Measurements from ENCODE around the gene BBOX1.

BBOX1 gene

GRCh38 chr11:27025957-27026733 lies 14.5 kb upstream of the BBOX1 start:
- DNase-seq, result no peak

- DNase-seq, result no peak
Observed at GRCh38 chr11:27028561-27028965, 12.1 kb upstream of the BBOX1 start.

- DNase-seq, result no peak
Observed at GRCh38 chr11:27029966-27030365, 10.6 kb upstream of the BBOX1 start.

DNA sequence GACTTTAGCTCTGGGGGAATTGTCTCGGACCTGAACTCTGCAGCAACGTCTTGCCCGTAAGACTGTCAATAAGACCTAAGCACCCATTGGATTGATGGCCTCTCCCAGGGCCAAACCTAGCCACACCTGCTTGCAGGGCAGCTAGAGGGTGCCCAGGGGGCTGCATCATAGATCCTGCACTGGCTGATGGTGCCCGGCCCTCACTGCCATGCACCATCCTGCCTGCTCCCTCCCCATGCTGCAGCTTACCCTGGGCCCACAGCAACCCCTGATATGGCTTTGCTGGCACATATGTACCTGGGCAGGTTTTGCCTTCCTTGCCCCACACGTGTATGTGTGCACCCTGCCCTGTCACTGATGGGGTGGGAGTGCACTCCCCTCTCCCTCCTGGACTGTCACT lies 8.9 kb upstream of the BBOX1 start:
- no peak for DNase-seq

DNA sequence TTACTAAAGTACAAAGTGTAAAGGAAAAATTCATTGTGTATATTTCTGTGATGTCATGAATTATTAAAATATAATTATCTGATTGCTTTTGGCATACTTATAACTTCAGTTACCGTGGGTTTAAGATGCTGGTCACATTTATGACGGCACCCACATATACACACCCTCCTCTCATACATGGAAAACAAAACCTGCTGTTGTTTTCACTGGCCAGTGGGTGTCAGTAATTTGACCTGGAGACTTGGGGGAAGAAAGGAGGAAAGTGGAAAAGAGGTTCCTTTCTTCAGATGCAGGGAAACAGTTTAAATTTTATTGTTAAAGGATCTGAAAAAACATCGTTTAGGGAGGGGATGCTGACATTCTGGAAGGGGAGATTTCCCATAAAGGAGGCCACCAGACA lies 742 bp upstream of the BBOX1 start:
- DNase-seq, result no peak

GRCh38 chr11:27041141-27041899 lies 705 bp downstream of the BBOX1 start:
- no peak for DNase-seq

DNA sequence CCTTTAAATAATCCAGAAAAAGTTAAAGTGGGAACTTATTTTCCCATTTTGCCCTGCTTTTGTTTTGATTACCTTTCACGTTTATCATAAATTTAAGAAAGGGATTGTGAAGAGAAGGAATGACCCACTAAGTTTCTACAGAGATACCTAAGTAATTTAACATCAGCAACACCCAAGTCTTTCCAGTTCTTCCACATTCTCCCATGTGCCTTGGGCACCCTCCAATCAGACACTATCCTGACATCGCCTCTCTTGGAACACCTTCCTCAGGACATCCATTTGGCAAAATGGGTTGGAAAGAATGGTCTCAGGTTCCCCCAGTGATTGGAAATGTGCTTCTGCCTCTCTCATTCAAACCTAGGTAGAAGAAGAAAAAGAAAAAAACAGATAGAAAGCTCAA lies 6.3 kb downstream of the BBOX1 start:
- DNase-seq, result no peak

GRCh38 chr11:27052668-27053067 lies 12.1 kb downstream of the BBOX1 start:
- no peak for DNase-seq

DNA sequence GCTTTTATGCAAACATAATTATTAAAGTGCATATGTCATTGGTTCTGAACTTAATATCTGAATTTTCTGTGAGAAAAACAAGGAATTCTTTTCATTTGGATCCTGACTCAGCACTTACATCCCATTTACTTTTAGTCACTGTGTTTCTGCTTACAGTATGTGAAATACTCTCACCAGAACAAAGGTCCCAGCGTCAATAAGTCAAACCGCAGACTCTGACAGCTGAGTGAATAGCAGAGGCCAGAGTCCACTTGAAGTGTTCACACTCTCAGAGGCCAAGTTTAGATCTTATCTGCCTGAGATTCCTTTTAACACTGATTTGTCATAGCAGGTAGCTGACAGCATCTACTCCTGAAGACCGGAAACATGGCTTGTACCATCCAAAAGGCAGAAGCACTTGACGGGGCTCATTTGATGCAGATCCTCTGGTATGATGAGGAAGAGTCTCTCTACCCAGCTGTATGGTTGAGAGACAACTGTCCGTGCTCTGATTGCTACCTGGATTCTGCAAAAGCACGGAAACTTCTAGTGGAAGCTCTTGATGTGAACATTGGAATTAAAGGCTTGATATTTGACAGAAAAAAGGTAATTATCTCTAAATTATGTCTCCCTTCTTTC lies 14.6 kb downstream of the BBOX1 start:
- no peak for DNase-seq

- DNase-seq, result no peak
Observed at GRCh38 chr11:27057091-27057780, 16.6 kb downstream of the BBOX1 start.

DNA sequence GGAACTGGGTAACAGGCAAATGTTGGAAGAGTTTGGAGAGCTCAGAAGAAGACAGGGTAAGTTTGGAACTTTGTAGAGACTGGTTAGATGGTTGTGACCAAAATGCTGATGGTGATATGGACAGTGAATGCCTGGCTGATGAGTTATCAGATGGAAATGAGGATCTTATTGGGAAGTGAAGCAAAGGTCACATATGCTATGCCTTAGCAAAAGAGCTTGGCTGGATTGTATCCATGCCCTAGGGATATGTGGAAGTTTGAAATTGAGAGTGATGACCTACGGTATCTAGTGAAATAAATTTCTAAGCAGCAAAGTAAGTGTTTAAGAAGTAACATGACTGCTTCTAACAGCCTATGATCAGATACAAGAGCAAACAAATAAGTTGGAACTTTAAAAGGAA lies 17.8 kb downstream of the BBOX1 start:
- DNase-seq, result no peak

GRCh38 chr11:27059431-27059830 lies 18.8 kb downstream of the BBOX1 start:
- no peak for DNase-seq

- DNase-seq, result no peak
Observed at GRCh38 chr11:27060816-27061460, 20.3 kb downstream of the BBOX1 start.

DNA sequence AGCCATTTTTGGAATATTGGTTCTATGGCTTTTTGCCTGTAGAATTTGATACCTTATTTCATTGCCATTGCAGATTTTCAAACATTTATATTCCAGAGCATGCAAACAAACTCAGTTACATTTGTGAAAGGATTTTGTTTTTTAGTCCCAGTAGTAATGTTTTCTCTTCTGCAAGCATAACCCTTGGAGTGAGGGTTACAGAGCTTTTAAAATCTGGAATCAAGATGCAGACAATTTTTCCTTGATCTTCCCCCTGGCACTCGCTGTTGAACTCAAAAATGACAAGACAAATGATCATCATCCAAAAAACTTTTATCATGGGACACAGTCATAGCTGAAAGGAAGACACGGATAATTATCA lies 20.8 kb downstream of the BBOX1 start:
- DNase-seq, result no peak

DNA sequence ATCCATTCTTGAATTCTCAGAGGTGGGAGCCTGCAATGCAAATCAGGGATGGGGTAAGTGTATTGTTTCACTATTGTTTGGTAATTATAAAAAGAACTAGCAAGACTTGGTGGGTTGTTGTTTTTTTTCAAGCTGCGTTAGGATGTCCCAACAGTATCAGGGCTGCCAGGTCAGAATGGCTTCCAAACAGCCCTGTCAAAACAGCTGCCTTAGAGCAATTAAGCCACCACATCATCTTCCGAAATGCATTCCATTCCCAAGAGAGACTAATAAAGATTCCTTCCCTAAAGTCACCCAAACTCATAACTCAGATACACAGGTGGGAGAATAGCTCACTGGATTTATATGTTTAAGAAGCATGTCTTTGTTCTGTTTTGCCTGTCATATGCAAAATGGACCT lies 23.5 kb downstream of the BBOX1 start:
- DNase-seq, result no peak

DNA sequence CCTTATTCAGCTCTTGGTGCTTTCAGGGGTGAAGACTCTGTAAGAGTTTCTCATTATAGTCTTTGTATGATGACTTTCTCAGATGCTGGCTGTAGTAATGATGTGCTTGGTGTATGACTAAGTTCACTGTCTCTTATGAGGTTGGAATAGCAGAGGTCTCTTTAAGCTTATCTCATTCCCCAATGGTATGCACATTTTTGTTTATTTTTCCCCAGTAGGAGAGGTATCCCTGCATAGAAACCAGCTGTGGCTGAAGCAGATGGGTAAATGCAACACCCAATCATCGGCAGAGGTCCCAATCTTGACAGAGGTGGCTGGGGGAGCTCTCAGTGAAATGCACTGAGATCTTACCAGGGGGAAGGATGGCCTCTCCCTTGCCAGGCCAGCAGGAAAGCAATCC lies 34.6 kb downstream of the BBOX1 start:
- no peak for DNase-seq

GRCh38 chr11:27075655-27076054 lies 35.0 kb downstream of the BBOX1 start:
- no peak for DNase-seq

DNA sequence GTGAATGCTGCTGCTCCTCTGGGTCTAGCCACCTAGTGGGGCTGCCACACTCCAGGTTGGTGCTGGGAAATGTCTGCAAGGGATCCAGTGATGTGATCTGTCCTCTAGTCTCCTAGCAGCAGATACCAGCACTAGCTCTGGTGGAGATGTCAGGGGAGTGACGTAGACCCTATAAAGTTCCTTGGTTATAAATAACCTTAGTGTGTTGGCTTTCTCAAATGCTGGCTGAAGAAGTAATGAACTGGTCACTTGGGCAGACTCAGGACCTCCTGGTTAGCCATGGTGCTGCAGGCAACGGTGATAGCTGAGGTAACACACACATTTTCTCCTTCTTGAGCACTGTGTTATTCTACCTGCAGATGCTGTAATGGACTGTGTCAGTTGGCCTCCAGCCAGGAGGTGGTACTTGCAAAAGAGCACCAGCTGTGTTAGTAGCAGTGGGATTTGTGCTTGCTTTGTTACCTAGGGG lies 35.5 kb downstream of the BBOX1 start:
- no peak for DNase-seq

DNA sequence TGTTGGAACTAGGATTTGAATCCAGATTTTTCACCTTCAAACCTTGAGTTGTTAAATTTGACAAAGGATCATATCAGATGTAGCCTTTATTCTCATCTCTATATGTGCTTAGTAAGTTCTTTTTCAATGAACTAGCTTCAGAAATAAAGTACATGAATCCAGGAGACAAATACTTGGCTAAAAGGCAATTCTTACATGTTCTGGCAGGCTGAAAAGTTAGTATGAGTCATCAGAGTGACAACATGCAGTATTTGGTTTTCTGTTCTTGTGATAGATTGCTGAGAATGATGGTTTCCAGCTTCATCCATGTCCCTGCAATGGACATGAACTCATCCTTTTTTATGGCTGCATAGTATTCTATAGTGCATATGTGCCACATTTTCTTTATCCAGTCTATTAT lies 40.4 kb downstream of the BBOX1 start:
- DNase-seq, result no peak

- DNase-seq, result no peak
Observed at GRCh38 chr11:27083241-27083640, 42.6 kb downstream of the BBOX1 start.

DNA sequence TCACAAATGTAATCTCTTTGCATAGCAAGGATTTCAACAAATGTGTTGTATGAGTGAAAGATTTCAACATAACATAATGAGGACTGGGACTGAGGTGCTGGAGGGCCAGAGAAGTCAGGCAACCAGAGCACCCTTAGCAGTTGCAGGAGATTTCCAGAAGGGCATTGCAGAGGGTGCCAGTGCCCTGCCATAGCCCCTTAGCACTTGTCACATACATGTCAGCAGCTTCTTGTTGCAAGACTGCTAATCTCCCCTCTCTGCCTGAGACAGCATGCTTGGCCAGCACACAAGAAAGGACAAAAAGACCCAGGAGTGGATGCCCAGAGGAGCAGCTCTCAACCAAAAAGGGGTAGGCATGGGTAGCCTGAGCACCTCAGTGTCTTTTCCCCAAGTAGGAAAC lies 43.2 kb downstream of the BBOX1 start:
- DNase-seq, result no peak

- DNase-seq, result no peak
Observed at GRCh38 chr11:27084518-27084917, 43.9 kb downstream of the BBOX1 start.

GRCh38 chr11:27085111-27085510 lies 44.5 kb downstream of the BBOX1 start:
- no peak for DNase-seq

Data from cerebellar nuclear complex (tissue), 1 donor.